Testis (tissue), 3 donors: Measurements from ENCODE around the gene ATXN7L3. TPM values are rescaled to one million over a fixed set of nuclear protein-coding genes. Genes with fewer than 3 reads are reported as not detected.

Experiments used
- DNase-seq: peaks from one replicate; pipeline ENCODE4 v3.0.0-alpha.2; 2019
- H3K27ac ChIP-seq, 2 donors: fragments of 200-600 bp; sonication (generic); one replicate each; pipeline ENCODE4 v1.5.1; 2019
- H3K27me3 ChIP-seq: fragments of 200-600 bp; sonication (generic); one replicate; pipeline ENCODE4 v1.5.1; 2019
- H3K36me3 ChIP-seq: fragments of 200-600 bp; sonication (generic); one replicate; pipeline ENCODE4 v1.5.1; 2017; ENCODE audit warnings: low read depth; ENCODE audit errors: missing control alignments
- H3K4me1 ChIP-seq: fragments of 200-600 bp; sonication (generic); one replicate; pipeline ENCODE4 v1.5.1; 2019
- H3K4me3 ChIP-seq, 2 donors: fragments of 200-600 bp; sonication (generic); one replicate each; pipeline ENCODE4 v1.5.1; 2017 to 2019
- H3K9me3 ChIP-seq: fragments of 200-600 bp; sonication (generic); one replicate; pipeline ENCODE4 v1.5.1; 2017
- CTCF ChIP-seq, 3 experiments: fragments of 450-650 bp in 2 of 3; fragments of 200-600 bp in 1 of 3; sonication (generic) in 1 of 3; IDR thresholded peaks; one replicate each; pipeline ENCODE4 v1.5.1; 2016 to 2019; ENCODE audit warnings: antibody characterized with exemption in 3 of 3, mild to moderate bottlenecking in 2 of 3, moderate library complexity in 1 of 3
- POLR2A ChIP-seq: fragments of 450-650 bp; IDR thresholded peaks from one replicate; pipeline ENCODE4 v1.6.1; 2017; ENCODE audit warnings: antibody characterized with exemption, mild to moderate bottlenecking, moderate library complexity
- WGBS, 2 donors: methylation state at CpG; one replicate each; pipeline ENCODE4 v1.1.5; 2018; 5-methylcytosine and 5-hydroxymethylcytosine counted together
- intact Hi-C: fragments of 100-400 bp; cut with DNase I; formaldehyde crosslinking; loops from one replicate; pipeline ENCODE4 v1.15.1; 2023; ENCODE audit warnings: low total_unique reads
- polyA plus RNA-seq: library from polyadenylated mRNA; stranded (reverse); fragments of 350-450 nt; fragmentation: Illumina TruSeq; extraction: RNeasy Lipid Tissue Mini Kit (QIAGEN cat#74804); gene quantifications from one replicate; pipeline ENCODE4 v1.2.3, GENCODE V29; 2014; ENCODE audit warnings: low read depth, low replicate concordance; ENCODE audit not compliant: insufficient read depth
- total RNA-seq, 2 donors: library from RNA; depleted of rRNA; stranded (reverse); fragments of >200 nt; gene quantifications; one replicate each; pipeline ENCODE4 v1.2.3, GENCODE V29; 2016

ATXN7L3 gene
- total and polyA plus RNA-seq, 3 donors from 2014 or later: 76.5 to 101 (median 100) TPM

DNA sequence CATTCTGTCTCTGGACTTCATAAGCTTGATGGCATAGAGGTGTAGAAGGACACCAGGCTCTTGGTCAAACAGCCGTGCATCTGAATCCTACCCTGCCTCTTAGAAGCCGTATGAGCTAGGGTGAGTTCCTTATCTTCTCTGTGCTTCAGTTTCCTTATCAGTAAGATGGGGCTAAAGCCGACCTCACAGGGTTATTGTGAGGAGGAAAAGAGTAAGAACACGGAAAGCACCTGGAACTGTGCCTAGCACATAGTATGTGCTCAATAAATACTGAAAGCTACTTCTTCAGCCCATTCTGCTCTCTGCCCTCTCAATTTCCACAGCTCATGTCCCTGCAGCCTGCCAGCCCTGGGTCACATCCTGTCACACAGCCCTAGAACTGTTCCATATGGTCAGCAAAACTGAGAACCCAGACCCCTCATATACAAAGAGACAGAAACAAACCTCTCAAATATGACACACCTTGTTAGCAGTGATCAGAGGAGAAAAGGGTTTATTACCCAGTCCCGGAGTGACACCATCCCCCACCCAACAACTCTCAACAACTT is 36.8 kb upstream of the ATXN7L3 start:
- Histone ChIP-seq H3K27ac (no peak overlapping the region), H3K36me3 (no peaks in the 10 kb centered on the region), H3K4me3 (no peak overlapping the region), H3K9me3 (no peaks in the 10 kb centered on the region), H3K27me3 (no peaks in the 10 kb centered on the region), H3K4me1 (peaks cover 9% of the 10 kb centered on the region)
- intact Hi-C loops: no loop called here
- WGBS, 2 donors: 67 to 82% methylated on average over 5 of the region's 5 CpGs
- no peak for TF ChIP-seq CTCF (IDR thresholded peaks at IDR 0.05)
- TF ChIP-seq POLR2A: no peak
- DNase-seq: no peak

- H3K4me1 ChIP-seq: peaks cover 9% of the 10 kb centered on the region
- 77 to 88% methylated on average over 5 of the region's 5 CpGs for WGBS, 2 donors
- no peaks in the 10 kb centered on the region for H3K27me3 ChIP-seq
- TF ChIP-seq CTCF (IDR thresholded peaks at IDR 0.05): no peak
- TF ChIP-seq POLR2A: no peak
- no peaks in the 10 kb centered on the region for H3K36me3 ChIP-seq
- DNase-seq: no peak
- intact Hi-C loops: no loop called here
- H3K4me3 ChIP-seq: no peak overlapping the region
- no peaks in the 10 kb centered on the region for H3K9me3 ChIP-seq
- H3K27ac ChIP-seq: no peak overlapping the region
These were observed 35.9 kb upstream of the ATXN7L3 start for GRCh38 chr17:44235583-44235936.

- H3K4me3 ChIP-seq: no peak overlapping the region
- H3K4me1 ChIP-seq: peaks cover 9% of the 10 kb centered on the region
- no peaks in the 10 kb centered on the region for H3K27me3 ChIP-seq
- H3K36me3 ChIP-seq: no peaks in the 10 kb centered on the region
- H3K27ac ChIP-seq: no peak overlapping the region
- H3K9me3 ChIP-seq: no peaks in the 10 kb centered on the region
- intact Hi-C loops: no loop called here
- TF ChIP-seq CTCF (IDR thresholded peaks at IDR 0.05) (no peak), POLR2A (no peak)
- no peak for DNase-seq
- 82 to 88% methylated on average over 5 of the region's 5 CpGs for whole genome bisulfite sequencing, 2 donors
These were observed 33.9 kb upstream of the ATXN7L3 start for GRCh38 chr17:44233582-44233981.

- no peaks in the 10 kb centered on the region for H3K9me3 ChIP-seq
- H3K36me3 ChIP-seq: no peaks in the 10 kb centered on the region
- TF ChIP-seq POLR2A (no peak), CTCF (IDR thresholded peaks at IDR 0.05) (no peak)
- H3K27me3 ChIP-seq: no peaks in the 10 kb centered on the region
- 95% methylated on average over 7 of the region's 7 CpGs for WGBS, 2 donors
- intact Hi-C loops: no loop called here
- H3K4me3 ChIP-seq: no peak overlapping the region
- peaks cover 9% of the 10 kb centered on the region for H3K4me1 ChIP-seq
- H3K27ac ChIP-seq: no peak overlapping the region
- DNase-seq: no peak
These were observed 32.4 kb upstream of the ATXN7L3 start for GRCh38 chr17:44232061-44232460.

DNA sequence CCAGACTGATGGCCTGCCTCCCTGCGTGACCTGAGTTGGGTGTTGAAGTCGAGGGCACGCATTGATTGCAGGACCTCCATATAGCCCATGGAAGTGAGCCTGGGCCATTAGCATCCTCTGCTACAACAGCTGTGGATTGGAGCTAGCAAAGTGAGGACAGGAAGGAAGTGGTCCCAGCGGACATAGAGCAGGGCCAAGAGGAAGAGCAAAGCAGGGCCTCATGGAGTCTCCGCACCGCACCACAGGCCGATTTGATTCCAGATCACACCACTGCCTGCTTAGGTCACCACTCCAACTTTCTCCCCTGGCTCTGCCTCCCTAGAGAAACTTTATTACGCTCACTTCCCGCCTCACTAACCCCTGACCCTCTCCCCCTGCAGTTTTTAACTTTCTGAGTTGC is 30.5 kb upstream of the ATXN7L3 start:
- Histone ChIP-seq H3K9me3 (no peaks in the 10 kb centered on the region), H3K4me3 (no peak overlapping the region), H3K36me3 (no peaks in the 10 kb centered on the region), H3K4me1 (peaks cover 6% of the 10 kb centered on the region), H3K27me3 (no peaks in the 10 kb centered on the region), H3K27ac (no peak overlapping the region)
- intact Hi-C loops: no loop called here
- 84 to 85% methylated on average over 9 of the region's 9 CpGs for WGBS, 2 donors
- no peak for DNase-seq
- TF ChIP-seq POLR2A: no peak
- no peak for TF ChIP-seq CTCF (IDR thresholded peaks at IDR 0.05)
